ENCODE data around the gene CIAO1.
"Not testable (repeated sequence)": the region's sequence is repeated elsewhere in the genome, so short reads cannot be mapped to it uniquely, and the experiment has no call there.

The CIAO1 gene

DNA sequence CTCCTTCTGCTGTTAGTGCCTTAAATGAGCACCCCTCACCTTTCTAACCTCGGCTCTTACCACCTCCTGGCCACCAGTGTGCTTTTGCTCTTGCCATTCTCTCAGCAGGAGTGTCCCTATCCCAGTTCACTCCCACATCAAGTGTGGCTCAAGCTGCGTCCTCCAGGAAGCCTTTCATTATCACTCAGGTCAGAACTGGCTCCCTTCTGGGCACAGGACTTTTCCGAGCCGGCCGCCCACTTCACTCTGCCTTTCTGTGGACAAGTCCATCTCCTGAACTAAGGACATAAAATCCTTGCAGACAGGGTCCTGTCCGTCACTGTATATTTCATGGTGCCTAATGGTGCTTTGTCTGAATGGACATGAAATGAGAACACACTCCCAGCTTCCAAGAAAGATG is 15.8 kb upstream of the CIAO1 start:
- DNase-seq (ENCODE audit: low read depth) = no peak

- DNase-seq (ENCODE audit: low read depth) = no peak
Measured at GRCh38 chr2:96251721-96252292, 14.2 kb upstream of the CIAO1 start.

GRCh38 chr2:96252526-96252925 is 13.5 kb upstream of the CIAO1 start:
- DNase-seq (ENCODE audit: low read depth) = no peak

DNA sequence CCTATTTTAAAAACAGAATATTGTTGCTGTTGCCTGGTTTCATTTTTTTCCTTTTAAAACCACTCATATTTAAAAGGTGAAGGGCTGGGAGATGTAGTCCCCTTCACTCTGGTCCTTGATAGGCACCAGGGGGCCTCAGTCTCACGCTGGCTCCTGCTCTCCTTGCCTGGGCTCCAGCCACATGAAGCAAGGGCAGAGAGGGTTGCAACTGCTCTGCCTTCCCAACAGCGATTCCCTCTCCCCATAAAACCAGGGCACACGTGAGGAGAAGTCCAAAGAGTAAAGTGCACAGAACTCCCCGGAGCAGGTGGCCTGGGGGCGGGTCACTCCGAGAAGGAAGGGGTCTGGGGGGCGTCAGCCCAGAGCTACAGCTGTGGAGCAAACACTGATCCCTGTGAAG is 13.0 kb upstream of the CIAO1 start:
- no peak for DNase-seq (ENCODE audit: low read depth)

- DNase-seq (ENCODE audit: low read depth) = no peak
Measured at GRCh38 chr2:96254571-96254970, 11.5 kb upstream of the CIAO1 start.

GRCh38 chr2:96256611-96257113 is 9.4 kb upstream of the CIAO1 start:
- DNase-seq (ENCODE audit: low read depth) = no peak

DNA sequence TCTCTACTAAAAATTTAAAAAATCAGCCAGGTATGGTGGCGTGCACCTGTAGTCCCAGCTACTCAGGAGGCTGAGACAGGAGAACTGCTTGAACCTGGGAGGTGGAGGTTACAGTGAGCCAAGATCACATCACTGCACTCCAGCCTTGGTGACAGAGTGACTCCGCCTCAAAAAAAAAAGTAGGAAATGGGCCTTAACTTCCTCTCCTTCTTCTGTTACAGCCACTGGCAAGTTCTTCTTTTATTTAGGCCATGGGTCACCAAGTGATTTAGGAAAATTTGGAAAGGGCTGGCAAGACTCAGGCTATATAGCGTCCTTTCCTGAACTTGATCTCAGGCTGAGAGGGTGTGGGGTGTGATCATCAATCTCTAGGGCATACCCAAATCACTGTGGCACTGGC is 8.3 kb upstream of the CIAO1 start:
- not testable (repeated sequence) for DNase-seq (ENCODE audit: low read depth)

DNA sequence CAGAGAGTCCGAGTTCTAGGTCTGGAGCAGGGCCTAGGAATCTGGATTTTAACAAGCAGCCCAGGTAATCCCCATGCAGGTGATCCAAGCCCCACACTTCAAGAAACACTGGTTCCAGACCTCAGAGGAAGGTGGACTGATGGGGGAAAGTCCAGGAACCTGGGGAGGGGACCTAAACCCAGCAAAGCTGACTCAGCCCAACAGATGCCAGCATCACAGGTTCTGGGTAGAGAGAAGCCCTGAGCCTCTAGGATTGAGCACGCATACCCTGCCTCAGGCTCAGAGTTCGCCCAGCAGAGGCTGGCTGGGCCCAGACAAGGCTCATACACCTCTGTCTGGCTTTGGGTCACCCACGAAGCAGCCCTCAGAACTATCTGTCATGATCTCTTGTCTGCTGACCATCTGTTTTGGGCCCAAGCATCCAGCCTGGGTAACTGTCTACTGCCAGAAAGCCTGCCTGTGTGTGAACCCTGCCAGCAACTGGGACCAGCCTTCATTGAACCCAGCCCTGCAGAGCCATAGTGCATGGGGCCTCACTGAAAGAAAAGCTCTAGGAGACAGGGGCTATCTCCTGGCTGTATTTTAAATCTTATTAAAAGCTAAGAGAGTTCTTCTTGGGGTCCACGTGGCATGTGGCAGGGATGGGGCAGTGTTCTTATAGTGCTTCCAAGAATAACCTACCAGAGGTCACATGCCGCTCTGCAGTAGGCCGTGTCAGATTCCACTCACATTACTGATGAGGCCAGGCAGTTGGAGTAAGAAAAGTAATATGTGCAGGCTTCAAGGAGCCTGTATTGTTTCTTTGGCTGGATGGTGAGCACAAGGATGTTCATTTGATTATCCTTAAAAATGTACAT is 7.6 kb upstream of the CIAO1 start:
- DNase-seq (ENCODE audit: low read depth) = no peak

- no peak for DNase-seq (ENCODE audit: low read depth)
Measured at GRCh38 chr2:96259497-96259921, 6.5 kb upstream of the CIAO1 start.

DNA sequence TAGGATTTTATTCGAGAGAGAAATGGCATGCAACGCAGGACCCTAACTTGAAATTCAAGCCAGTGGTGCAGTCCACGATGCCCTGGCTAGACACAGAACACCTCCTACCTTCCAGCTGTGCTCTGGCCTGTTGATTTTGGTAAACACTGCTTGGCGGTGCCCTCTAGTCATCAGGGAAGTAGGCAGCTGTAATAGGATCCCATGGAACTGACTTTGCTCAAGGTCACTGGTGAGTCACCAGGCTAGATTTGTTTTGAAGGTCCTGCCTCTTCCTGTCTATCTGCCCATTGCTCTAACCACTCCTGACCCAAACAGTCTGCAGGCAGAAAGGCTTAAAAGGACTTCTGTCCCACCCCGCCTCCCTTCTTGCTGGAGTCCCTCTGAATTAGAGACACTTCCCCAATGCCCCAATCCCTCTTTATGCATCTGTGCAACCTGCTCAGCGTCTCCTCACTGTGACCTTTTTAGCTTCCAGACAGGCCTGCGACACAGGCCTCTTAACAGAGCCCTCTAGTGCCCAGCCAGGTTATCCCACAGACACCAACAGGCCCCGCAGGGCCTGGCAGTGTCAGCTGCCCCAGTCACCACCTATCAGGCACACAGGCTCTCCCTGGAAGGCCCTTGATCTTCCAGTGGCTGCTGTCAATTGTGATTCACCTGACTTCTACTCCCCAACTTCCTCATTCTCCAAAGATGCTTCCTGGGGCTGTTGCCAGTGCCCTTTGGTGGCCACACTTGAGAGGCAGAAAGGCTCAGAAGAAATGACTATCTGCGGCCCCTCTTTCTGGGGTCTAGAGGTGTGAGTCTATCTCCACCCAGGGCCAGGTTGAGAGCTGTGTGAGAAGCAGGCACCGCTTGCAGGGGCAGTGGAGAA is 5.4 kb upstream of the CIAO1 start:
- no peak for DNase-seq (ENCODE audit: low read depth)

DNA sequence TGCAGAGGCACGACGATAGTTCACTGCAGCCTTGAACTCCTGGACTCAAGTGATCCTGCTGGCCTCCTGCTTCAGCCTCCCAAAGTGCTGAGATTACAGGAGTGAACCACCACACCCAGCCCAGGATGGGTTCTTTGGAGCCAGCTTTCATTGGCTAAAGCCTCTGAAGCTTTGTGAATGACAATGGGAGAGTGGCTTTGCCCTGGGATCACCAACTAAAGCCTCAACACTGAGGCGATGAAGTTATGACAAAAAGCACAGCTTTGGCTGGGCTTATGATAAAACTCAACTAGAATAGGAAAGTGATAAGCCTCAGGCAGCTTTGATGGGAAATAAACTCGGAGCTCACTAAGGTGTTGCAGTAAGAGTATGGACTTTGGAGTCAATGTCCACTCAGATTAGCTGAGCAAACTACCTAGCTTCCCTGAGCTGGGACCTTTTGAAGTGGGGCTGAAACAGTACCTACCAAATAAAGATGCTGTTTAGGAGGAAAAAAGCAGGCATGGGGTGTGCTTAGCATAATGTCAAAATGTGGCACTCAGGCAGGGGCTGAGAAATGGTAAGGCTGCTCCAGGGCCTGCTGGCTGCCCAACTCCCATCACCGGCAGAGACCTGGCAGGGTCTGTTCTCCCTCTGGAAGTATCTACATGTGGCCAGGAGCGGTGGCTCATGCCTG is 4.6 kb upstream of the CIAO1 start:
- DNase-seq (ENCODE audit: low read depth) = no peak

- DNase-seq (ENCODE audit: low read depth) = no peak
Measured at GRCh38 chr2:96262306-96262705, 3.7 kb upstream of the CIAO1 start.

GRCh38 chr2:96264086-96264485 is 1.9 kb upstream of the CIAO1 start:
- no peak for DNase-seq (ENCODE audit: low read depth)

DNA sequence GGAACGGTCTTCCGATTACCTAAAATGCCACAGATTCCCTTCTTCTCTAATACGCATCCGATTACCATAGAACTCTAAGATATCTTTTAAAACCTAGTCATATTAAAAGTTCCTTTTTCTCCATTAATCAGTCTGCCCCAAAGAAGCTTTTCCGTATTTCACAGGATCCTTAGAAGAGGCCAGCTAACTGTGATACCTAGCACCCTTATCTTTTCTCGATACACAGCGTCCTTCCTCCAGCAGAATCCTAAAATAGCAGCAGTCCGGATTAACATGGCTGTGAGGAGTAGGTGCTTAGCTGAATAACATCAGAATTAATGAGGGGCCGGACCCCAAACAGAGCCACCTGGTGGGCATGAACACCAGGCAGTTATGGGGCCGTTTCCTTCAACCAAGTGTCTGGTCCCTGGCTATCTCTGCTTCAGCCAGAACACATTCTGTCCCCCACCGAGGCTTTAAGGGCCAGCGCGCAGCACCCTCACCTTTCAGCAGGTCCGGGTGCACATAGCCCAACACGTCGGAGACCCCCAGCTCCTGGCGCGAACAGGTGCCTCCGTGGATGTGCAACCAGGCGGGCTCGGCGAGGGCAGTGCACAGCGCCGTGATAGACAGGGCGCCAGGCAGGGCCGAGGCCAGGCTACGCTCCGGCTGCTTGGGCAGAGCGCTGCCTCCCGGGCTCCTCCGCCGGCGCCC is 1.2 kb upstream of the CIAO1 start:
- DNase-seq (ENCODE audit: low read depth) = peak; percentile 0

DNA sequence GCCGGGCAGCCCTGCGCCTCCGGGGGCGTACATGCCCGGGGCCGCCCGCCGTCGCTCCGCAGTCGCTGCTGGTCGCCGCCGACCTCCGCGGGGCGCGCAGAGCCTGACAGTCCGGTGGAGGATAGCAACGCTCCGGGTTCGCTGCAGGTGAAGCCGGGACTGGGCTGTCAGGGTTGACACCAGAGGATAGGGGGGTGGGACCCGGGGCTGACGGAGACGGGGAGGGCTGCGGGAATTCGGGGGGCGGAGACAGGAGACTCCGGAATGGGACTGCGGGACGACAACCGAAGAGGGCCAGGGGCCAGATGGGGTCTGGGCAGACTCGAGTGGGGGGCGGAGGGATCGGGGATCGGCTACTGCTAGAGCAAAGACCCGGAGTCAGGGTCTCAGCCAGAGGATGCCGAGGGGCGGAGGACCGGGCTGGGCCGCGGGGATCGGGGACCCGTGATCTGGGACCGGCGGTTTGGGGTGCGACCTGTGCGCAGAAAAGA is 631 bp upstream of the CIAO1 start:
- DNase-seq (ENCODE audit: low read depth) = peak; percentile 23

DNA sequence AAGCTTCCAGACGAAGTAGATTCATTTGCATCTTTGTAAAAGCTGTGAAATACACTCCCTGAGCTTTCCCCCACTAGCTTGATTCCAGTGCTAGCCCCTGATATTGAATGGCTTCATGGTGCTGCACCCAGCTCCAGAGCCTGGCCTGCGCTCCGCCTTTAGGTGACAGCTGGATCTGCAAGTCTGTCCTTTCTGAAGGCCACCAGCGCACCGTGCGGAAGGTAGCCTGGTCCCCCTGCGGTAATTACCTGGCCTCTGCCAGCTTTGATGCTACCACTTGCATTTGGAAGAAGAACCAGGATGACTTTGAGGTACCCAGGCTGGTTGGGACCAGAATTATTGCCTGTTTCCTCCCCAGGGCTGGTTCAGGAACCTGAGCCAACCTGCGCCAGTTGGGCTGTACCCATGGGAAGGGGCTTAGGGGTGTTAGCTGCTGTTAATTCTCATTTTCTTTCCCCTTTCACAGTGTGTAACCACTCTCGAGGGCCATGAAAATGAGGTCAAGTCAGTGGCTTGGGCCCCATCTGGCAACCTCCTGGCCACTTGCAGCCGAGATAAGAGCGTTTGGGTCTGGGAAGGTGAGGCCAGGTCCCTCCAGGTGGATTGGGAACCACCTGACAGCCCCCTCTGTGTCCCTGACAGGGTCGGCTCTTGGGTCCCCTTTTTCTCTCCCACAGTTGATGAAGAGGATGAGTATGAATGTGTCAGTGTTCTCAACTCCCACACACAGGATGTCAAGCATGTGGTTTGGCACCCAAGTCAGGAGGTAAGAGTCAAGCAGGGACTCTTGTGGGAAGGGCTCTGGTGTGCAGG is 1.3 kb downstream of the CIAO1 start:
- DNase-seq (ENCODE audit: low read depth) = peak; percentile 48

DNA sequence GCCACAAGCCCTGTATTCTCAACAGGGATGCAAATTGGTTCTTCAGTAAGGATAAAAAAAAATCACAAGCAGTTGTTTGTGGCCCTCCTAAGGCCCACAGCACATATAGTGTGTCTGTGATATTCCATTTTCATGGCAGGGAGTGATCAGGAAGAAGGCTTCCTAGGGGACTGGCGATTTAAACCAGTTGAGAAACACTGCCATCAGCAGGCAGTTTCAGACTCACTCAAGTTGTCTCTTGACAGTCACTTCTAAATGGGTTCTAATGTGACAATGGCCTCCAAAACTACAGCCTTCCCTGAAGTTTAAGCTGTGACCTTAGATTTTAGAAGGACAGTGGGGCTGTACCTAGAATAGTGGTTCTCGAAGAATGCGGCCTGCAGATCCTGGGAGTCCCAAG is 6.0 kb downstream of the CIAO1 start:
- no peak for DNase-seq (ENCODE audit: low read depth)

- DNase-seq (ENCODE audit: low read depth) = no peak
Measured at GRCh38 chr2:96273763-96274162, 7.7 kb downstream of the CIAO1 start.

DNA sequence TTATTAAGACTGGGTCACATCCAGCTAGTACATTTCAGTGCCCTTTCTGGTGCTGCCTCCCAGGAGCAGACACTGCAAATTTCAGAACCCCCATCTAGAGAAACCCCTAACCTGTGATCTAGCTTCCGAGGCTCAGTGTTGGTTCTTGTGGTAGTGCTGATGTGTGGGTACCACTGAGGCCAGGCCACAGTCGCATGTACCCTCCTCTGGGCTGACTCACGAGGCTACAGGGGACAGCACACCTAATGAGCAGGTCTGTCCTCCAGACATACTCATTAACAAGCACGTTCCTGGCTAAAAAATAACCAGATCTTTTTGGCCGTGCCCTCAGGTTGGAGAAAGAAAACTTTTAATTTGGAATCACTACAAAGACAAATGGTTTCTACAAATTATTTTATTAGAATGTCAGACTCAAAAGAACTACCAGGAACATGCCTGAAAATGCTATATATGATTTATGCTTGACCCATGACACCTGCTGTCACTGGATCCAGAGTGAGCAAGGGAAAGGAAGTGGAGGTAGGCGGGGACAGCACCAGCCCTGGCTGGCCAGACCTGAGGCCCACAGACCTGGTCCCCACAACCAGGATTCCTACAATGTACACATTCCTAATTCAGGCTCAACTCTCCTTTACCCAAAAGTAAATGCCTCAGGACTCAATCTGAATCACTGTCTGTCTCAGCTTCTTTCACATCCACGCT is 8.5 kb downstream of the CIAO1 start:
- no peak for DNase-seq (ENCODE audit: low read depth)

All from activated T-cell treated with anti-CD3 and anti-CD28 coated beads for 24 hours (primary cell).